Endothelial cell of umbilical vein (primary cell): ENCODE results near the gene UNC5C. TPM values are rescaled to one million over a fixed set of nuclear protein-coding genes. Genes with fewer than 3 reads are reported as not detected.

Experiments used
- BruUV-seq: library from RNA; stranded (reverse); fragments of 400-500 nt; replicated peaks from 2 replicates; lab custom pipeline; 2021; lab: Mats Ljungman, UMichigan
- CTCF ChIA-PET: fragments of 300-600, 350-600 bp; sonication (Branson Sonifier 250); formaldehyde crosslinking; loops from one replicate; lab custom pipeline; 2021; ENCODE audit warnings: antibody characterized with exemption, inconsistent platforms; lab: Charles Lee
- POLR2A ChIA-PET: fragments of 300-600, 350-600 bp; sonication (Branson Sonifier 250); formaldehyde crosslinking; loops from one replicate; lab custom pipeline; 2021; ENCODE audit warnings: antibody characterized with exemption, inconsistent platforms; lab: Charles Lee
- DNase-seq: peaks from one replicate; pipeline ENCODE4 v3.0.0-alpha.2; 2011; ENCODE audit warnings: low read depth, low spot score
- FAIRE-seq: peaks from 2 replicates; lab custom pipeline; 2011; peaks lifted over from hg19 to GRCh38; lab: Jason Lieb, UNC
- H2AFZ ChIP-seq: 2 replicates; pipeline ENCODE4 v1.6.0; 2012; ENCODE audit warnings: low read depth, low read length, control low read depth, inconsistent platforms
- H3K27ac ChIP-seq: 2 replicates; pipeline ENCODE4 v1.5.1; 2011; ENCODE audit warnings: low read depth, mild to moderate bottlenecking, control low read depth, low read length, moderate library complexity; ENCODE audit not compliant: insufficient read depth
- H3K27me3 ChIP-seq, 2 experiments: 2 replicates each; pipeline versions ENCODE4 v1.6.0 to v1.6.1; 2011; ENCODE audit warnings: low read length in 2 of 2, mixed read lengths in 1 of 2; ENCODE audit not compliant: control insufficient read depth in 2 of 2, insufficient read depth in 2 of 2
- H3K36me3 ChIP-seq, 2 experiments: 2 replicates in 1 of 2; 3 replicates in 1 of 2; pipeline ENCODE4 v1.5.1; 2011; ENCODE audit warnings: low read length in 2 of 2, mild to moderate bottlenecking in 1 of 2, moderate library complexity in 1 of 2; ENCODE audit not compliant: control insufficient read depth in 2 of 2, insufficient read depth in 2 of 2; ENCODE audit errors: extremely low read depth in 1 of 2
- H3K4me1 ChIP-seq: 3 replicates; pipeline ENCODE4 v1.5.1; 2011; ENCODE audit warnings: mild to moderate bottlenecking, low read length; ENCODE audit not compliant: control insufficient read depth, insufficient read depth; ENCODE audit errors: extremely low read depth
- H3K4me2 ChIP-seq: 2 replicates; pipeline ENCODE4 v1.6.1; 2011; ENCODE audit warnings: low read length, control low read depth, mixed read lengths; ENCODE audit not compliant: insufficient read depth
- H3K4me3 ChIP-seq, 3 experiments: fragments of 200-600 bp in 1 of 3; sonication (generic), shearing (Covaris generic) in 1 of 3; replicated peaks in 1 of 3; 2 replicates each; pipeline ENCODE4 v1.5.1; 2011 to 2016; ENCODE audit warnings: control low read depth in 3 of 3, low read length in 3 of 3, mild to moderate bottlenecking in 2 of 3, inconsistent platforms in 1 of 3, low read depth in 1 of 3, moderate library complexity in 1 of 3; ENCODE audit not compliant: insufficient read depth in 1 of 3
- H3K79me2 ChIP-seq: 2 replicates; pipeline ENCODE4 v1.6.0; 2012; ENCODE audit warnings: low read length, inconsistent platforms; ENCODE audit not compliant: control insufficient read depth, insufficient read depth
- H3K9ac ChIP-seq: replicated peaks from 2 replicates; pipeline ENCODE3; 2011; ENCODE audit warnings: low read length, control low read depth; ENCODE audit not compliant: insufficient read depth; ENCODE audit errors: extremely low read depth
- H3K9me1 ChIP-seq: replicated peaks from 3 replicates; pipeline ENCODE4 v1.6.0; 2011; ENCODE audit warnings: mild to moderate bottlenecking, low read length; ENCODE audit not compliant: control insufficient read depth, insufficient read depth; ENCODE audit errors: extremely low read depth
- H3K9me3 ChIP-seq: replicated peaks from 2 replicates; pipeline ENCODE4 v1.5.1; 2012; ENCODE audit warnings: low read length, inconsistent platforms; ENCODE audit not compliant: control insufficient read depth, insufficient read depth
- H4K20me1 ChIP-seq: replicated peaks from 2 replicates; pipeline ENCODE3; 2011; ENCODE audit warnings: mild to moderate bottlenecking, low read length; ENCODE audit not compliant: control insufficient read depth, insufficient read depth; ENCODE audit errors: extremely low read depth
- CTCF ChIP-seq, 2 donors: IDR thresholded peaks; 1 replicate in 1 of 2; 2 replicates in 1 of 2; pipeline ENCODE4 v1.5.1; 2011; ENCODE audit warnings: low read length in 2 of 2, mild to moderate bottlenecking in 2 of 2, moderate library complexity in 2 of 2, control low read depth in 1 of 2, inconsistent platforms in 1 of 2, low read depth in 1 of 2; ENCODE audit not compliant: insufficient read depth in 1 of 2; ENCODE audit errors: extremely low read depth in 1 of 2
- EZH2 ChIP-seq: IDR thresholded peaks from 2 replicates; pipeline ENCODE4 v1.6.1; 2012; ENCODE audit warnings: borderline replicate concordance, low read depth, mild to moderate bottlenecking, moderate library complexity, low read length, inconsistent platforms; ENCODE audit not compliant: severe bottlenecking
- FOS ChIP-seq: IDR thresholded peaks from 2 replicates; pipeline ENCODE4 v1.6.1; 2011; ENCODE audit warnings: mild to moderate bottlenecking, low read length, moderate library complexity, borderline replicate concordance; ENCODE audit not compliant: insufficient read depth
- GATA2 ChIP-seq: IDR thresholded peaks from 2 replicates; pipeline ENCODE4 v1.7.0; 2011; ENCODE audit warnings: low read depth, mild to moderate bottlenecking, moderate library complexity, mixed read lengths, low read length; ENCODE audit not compliant: insufficient read length, insufficient read depth
- JUN ChIP-seq: IDR thresholded peaks from 2 replicates; pipeline ENCODE4 v1.6.1; 2011; ENCODE audit warnings: borderline replicate concordance, low read depth; ENCODE audit not compliant: insufficient read length, insufficient read depth
- MAX ChIP-seq: IDR thresholded peaks from 2 replicates; pipeline ENCODE4 v1.6.1; 2011; ENCODE audit not compliant: insufficient read depth, insufficient read length
- MYC ChIP-seq: IDR thresholded peaks from one replicate; pipeline ENCODE4 v1.6.1; 2011; ENCODE audit warnings: mild to moderate bottlenecking, low read depth, low read length
- POLR2A ChIP-seq: IDR thresholded peaks from 2 replicates; pipeline ENCODE4 v1.6.1; 2012; ENCODE audit warnings: low read depth, mild to moderate bottlenecking, control low read depth, low read length
- POLR2AphosphoS5 ChIP-seq: IDR thresholded peaks from 2 replicates; pipeline ENCODE4 v1.6.1; 2012; ENCODE audit warnings: low read depth, mild to moderate bottlenecking, control low read depth, low read length, moderate library complexity; ENCODE audit not compliant: insufficient read depth
- dilution Hi-C: fragments of 300-500 bp; cut with MboI; formaldehyde crosslinking; loops from one replicate; pipeline ENCODE4 v1.15.0; 2019; ENCODE audit warnings: low sequenced_read_pairs; ENCODE audit not compliant: extremely low pct_ligation_motif_present
- intact Hi-C: fragments of 100-400 bp; cut with micrococcal nuclease; formaldehyde crosslinking; loops from one replicate; pipeline ENCODE4 v1.10.0; 2022
- polyA plus RNA-seq, 4 experiments: library from polyadenylated mRNA; depleted of rRNA in 3 of 4; stranded (reverse) in 3 of 4; unstranded in 1 of 4; fragments of >200 nt; gene quantifications; 2 replicates each; pipeline versions ENCODE4 v1.2.1 to v1.2.3, GENCODE V29; 2011 to 2012; ENCODE audit warnings: missing spikeins in 1 of 4
- total RNA-seq: library from RNA; stranded (reverse); gene quantifications from 2 replicates; pipeline ENCODE4 v1.2.3, GENCODE V29; 2021

UNC5C gene
- total and polyA plus RNA-seq, 2 donors (not counting 3 experiments of a cell fraction or from before 2014, with no cell fraction given), result 0.44 to 0.53 TPM

GRCh38 chr4:95537863-95538488 is 10.8 kb downstream of the UNC5C start:
- Histone ChIP-seq H3K4me2 (no peak overlapping the region), H3K27me3 (peaks cover 0 to 2% of the 10 kb centered on the region in 2 experiments), H3K9me1 (no peaks in the 10 kb centered on the region), H2AFZ (no peak overlapping the region), H3K79me2 (no peaks in the 10 kb centered on the region), H3K9ac (no peak overlapping the region), H4K20me1 (no peaks in the 10 kb centered on the region), H3K36me3 (no peaks in the 10 kb centered on the region), H3K9me3 (no peaks in the 10 kb centered on the region), H3K4me3 (no peak overlapping the region), H3K4me1 (no peaks in the 10 kb centered on the region), H3K27ac (no peak overlapping the region)
- DNase-seq (no peak), FAIRE-seq (no peak)
- dilution Hi-C loops (no loop called here), intact Hi-C loops (no loop called here)
- ChIA-PET POLR2A (no interaction called here), CTCF (interaction anchor here (1.2 to 3.2 kb wide), 3 partner anchors 10 to 28 kb away, joined by 3 to 15 read pairs (median 3); partner anchors contain the start of gene UNC5C)
- TF ChIP-seq GATA2, result no peak
- TF ChIP-seq FOS, result no peak
- TF ChIP-seq POLR2AphosphoS5, result no peak
- TF ChIP-seq POLR2A, result no peak
- TF ChIP-seq CTCF (IDR thresholded peaks at IDR 0.05; ENCODE audit: extremely low read depth in 1 of 2, insufficient read depth in 1 of 2, low read depth in 1 of 2, low read length in 2 of 2), result no peak
- TF ChIP-seq MYC, result no peak
- no peak for TF ChIP-seq EZH2
- TF ChIP-seq MAX, result no peak
- no peak for TF ChIP-seq JUN
- no TSS peak for BruUV-seq
